Measurements from ENCODE around the gene UBE4B. TPM values are rescaled to one million over a fixed set of nuclear protein-coding genes. Genes with fewer than 3 reads are reported as not detected.

Gene UBE4B
- total RNA-seq, 1 donor from 2014 or later = 62.2 TPM

DNA sequence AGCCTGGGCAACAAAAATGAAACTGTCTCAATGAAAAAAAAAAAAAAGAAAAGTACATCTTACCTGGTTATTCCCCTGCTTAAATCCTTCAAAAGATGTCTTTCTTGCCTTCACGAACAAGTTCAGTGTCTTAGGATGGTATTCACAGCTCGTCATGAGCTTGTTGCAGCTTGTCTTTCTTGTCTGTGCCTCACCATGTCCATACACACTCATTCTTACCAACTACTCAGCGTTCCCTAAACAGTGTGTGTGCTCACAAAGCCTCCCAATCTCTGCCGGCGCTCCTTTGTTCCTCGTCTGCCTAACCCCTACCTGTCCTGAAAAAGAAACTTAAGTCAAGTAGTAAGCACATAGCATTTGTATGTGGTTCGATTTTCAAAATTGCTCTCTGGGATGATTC is 31.1 kb downstream of the UBE4B start:
- H3K4me3 Mint-ChIP-seq (ENCODE audit: unreplicated experiment) = no peak overlapping the region
- H3K27me3 Mint-ChIP-seq (ENCODE audit: unreplicated experiment) = no peaks in the 10 kb centered on the region
- H3K9me3 Mint-ChIP-seq (ENCODE audit: unreplicated experiment) = no peaks in the 10 kb centered on the region
- no peak overlapping the region for H3K27ac Mint-ChIP-seq (ENCODE audit: unreplicated experiment)
- H3K4me1 Mint-ChIP-seq (ENCODE audit: unreplicated experiment) = peaks cover 16% of the 10 kb centered on the region
- peaks cover 6% of the 10 kb centered on the region for H3K36me3 Mint-ChIP-seq (ENCODE audit: unreplicated experiment)
- TF ChIP-seq, protein P1, sequence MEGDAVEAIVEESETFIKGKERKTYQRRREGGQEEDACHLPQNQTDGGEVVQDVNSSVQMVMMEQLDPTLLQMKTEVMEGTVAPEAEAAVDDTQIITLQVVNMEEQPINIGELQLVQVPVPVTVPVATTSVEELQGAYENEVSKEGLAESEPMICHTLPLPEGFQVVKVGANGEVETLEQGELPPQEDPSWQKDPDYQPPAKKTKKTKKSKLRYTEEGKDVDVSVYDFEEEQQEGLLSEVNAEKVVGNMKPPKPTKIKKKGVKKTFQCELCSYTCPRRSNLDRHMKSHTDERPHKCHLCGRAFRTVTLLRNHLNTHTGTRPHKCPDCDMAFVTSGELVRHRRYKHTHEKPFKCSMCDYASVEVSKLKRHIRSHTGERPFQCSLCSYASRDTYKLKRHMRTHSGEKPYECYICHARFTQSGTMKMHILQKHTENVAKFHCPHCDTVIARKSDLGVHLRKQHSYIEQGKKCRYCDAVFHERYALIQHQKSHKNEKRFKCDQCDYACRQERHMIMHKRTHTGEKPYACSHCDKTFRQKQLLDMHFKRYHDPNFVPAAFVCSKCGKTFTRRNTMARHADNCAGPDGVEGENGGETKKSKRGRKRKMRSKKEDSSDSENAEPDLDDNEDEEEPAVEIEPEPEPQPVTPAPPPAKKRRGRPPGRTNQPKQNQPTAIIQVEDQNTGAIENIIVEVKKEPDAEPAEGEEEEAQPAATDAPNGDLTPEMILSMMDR (IDR thresholded peaks at IDR 0.05) = no peak
- DNase-seq (ENCODE audit: extremely low spot score, unreplicated experiment) = no peak

DNA sequence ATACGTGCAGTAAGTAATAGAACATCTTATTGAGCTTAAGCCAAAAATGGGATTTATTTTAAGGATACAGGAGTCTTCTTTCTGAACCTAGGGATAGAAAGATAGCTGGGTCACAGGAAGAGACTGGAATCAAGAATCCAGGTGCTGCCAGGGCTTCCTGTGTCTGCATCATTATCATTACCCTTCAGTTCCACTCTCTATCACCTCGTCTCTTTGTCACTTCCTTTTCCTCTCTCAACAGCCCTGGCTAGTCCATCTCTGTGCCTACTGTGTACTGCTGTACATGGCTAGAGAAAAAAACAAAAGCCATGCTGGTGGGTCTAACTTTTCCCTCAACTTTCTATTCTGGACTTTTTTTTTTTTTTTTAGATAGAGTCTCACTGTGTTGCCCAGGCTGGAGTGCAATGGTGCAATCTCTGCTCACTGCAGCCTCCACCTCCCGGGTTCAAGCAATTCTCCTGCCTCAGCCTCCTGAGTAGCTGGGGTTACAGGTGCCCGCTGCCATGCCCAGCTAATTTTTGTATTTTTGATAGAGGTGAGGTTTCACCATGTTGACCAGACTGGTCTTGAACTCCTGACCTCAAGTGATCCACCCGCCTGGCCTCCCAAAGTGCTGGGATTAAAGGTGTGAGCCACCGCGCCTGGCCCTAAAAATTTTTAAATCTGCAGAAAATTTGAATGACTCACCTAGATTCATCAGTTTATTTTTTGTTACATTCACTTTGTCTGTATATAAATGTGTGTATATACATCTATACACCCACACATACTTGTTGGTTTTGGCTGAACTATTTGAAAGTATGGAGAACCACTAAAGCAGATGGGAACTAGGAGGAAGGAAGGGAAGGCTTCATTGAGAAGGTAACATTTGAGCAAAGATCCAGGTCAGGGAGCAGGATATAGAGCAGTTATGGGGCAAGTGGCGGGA is 31.9 kb downstream of the UBE4B start:
- Mint-ChIP-seq H3K4me3 (ENCODE audit: unreplicated experiment) (no peak overlapping the region), H3K27me3 (ENCODE audit: unreplicated experiment) (no peaks in the 10 kb centered on the region), H3K4me1 (ENCODE audit: unreplicated experiment) (peaks cover 18% of the 10 kb centered on the region), H3K27ac (ENCODE audit: unreplicated experiment) (peak overlapping the region; percentile 12), H3K9me3 (ENCODE audit: unreplicated experiment) (no peaks in the 10 kb centered on the region), H3K36me3 (ENCODE audit: unreplicated experiment) (peaks cover 5% of the 10 kb centered on the region)
- TF ChIP-seq, protein P1 (IDR thresholded peaks at IDR 0.05) = no peak
- no peak for DNase-seq (ENCODE audit: extremely low spot score, unreplicated experiment)

DNA sequence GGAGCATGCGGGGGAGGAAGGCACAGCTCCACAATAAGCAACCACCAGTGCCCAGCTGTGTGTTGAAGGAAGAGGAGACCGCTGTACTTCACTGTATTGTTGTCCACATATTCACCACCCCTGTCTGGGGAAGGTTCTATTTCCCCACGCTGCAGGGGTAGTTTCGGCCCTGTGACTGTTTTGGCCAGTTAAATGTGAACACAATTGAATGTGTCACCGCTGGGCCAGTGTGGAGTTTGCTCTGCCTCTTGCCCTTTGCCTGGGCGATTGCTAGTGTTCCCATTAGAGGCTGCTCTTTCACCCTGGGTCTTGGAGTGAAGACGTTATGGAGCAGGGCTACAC is 32.6 kb downstream of the UBE4B start:
- Mint-ChIP-seq H3K4me3 (ENCODE audit: unreplicated experiment) (no peak overlapping the region), H3K4me1 (ENCODE audit: unreplicated experiment) (peaks cover 18% of the 10 kb centered on the region), H3K27ac (ENCODE audit: unreplicated experiment) (peak overlapping the region; percentile 38), H3K27me3 (ENCODE audit: unreplicated experiment) (no peaks in the 10 kb centered on the region), H3K36me3 (ENCODE audit: unreplicated experiment) (peaks cover 5% of the 10 kb centered on the region), H3K9me3 (ENCODE audit: unreplicated experiment) (no peaks in the 10 kb centered on the region)
- no peak for DNase-seq (ENCODE audit: extremely low spot score, unreplicated experiment)
- TF ChIP-seq, protein P1 (IDR thresholded peaks at IDR 0.05) = no peak

DNA sequence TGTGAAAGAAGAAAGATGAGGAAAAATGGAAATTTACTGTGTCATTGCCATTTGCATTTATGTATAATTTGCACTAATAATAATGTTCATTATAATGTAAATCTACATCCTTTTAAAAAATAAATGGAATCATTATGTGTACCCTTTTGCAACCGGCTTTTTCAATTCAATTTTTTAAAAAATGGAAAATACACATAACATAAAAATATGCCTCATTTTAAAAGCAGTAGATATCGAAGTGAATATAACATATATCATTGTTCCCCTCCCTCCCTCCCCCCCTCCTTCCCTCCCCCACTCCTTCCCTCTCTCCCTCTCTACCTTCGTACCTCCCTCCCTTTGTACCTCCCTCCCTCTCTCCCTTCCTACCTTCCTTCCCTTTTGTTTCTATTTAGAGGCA is 33.0 kb downstream of the UBE4B start:
- Mint-ChIP-seq H3K9me3 (ENCODE audit: unreplicated experiment) (no peaks in the 10 kb centered on the region), H3K27me3 (ENCODE audit: unreplicated experiment) (no peaks in the 10 kb centered on the region), H3K27ac (ENCODE audit: unreplicated experiment) (no peak overlapping the region), H3K4me1 (ENCODE audit: unreplicated experiment) (peaks cover 18% of the 10 kb centered on the region), H3K4me3 (ENCODE audit: unreplicated experiment) (no peak overlapping the region), H3K36me3 (ENCODE audit: unreplicated experiment) (peaks cover 5% of the 10 kb centered on the region)
- TF ChIP-seq, protein P1 (IDR thresholded peaks at IDR 0.05) = no peak
- DNase-seq (ENCODE audit: extremely low spot score, unreplicated experiment) = no peak

DNA sequence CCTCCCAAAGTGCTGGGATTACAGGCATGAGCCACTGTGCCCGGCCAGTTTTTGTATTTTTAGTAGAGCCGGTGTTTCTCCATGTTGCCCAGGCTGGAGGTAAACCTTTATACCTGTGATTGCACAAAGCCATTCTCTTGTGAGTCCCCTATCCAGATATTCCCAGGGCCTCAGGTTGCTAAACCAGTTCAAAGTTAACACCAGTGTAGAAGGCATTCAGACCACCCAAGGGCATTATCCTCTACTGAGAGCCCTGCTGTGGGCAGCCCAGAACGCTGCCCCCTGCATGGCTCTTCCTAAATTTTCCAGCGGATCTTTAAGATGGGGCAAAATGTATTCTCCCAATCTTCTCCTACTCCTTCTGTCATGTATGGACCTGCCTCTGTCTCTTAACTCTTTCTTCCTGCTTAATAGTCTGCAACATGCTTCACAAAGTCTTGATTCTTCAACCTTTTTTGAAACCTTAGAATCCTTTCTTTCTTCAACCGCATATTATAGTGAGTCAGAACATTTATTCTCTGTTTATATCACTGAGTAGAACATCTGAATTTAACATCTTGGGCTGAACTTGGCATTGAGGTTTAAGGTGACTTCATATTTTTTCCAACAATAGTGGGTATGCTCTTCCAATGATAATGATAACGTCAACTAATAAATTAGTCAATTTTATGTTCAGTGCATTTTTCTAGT is 36.0 kb downstream of the UBE4B start:
- TF ChIP-seq, protein P1 (IDR thresholded peaks at IDR 0.05) = no peak
- peaks cover 23% of the 10 kb centered on the region for H3K4me1 Mint-ChIP-seq (ENCODE audit: unreplicated experiment)
- no peak overlapping the region for H3K4me3 Mint-ChIP-seq (ENCODE audit: unreplicated experiment)
- H3K27ac Mint-ChIP-seq (ENCODE audit: unreplicated experiment) = no peak overlapping the region
- H3K36me3 Mint-ChIP-seq (ENCODE audit: unreplicated experiment) = peaks cover 6% of the 10 kb centered on the region
- H3K27me3 Mint-ChIP-seq (ENCODE audit: unreplicated experiment) = no peaks in the 10 kb centered on the region
- no peaks in the 10 kb centered on the region for H3K9me3 Mint-ChIP-seq (ENCODE audit: unreplicated experiment)
- no peak for DNase-seq (ENCODE audit: extremely low spot score, unreplicated experiment)
